Upper lobe of left lung (tissue), 6 donors: ENCODE results near the gene PRKD1. TPM values are rescaled to one million over a fixed set of nuclear protein-coding genes. Genes with fewer than 3 reads are reported as not detected.
"Not testable (repeated sequence)": the region's sequence is repeated elsewhere in the genome, so short reads cannot be mapped to it uniquely, and the experiment has no call there.

Experiments
- ATAC-seq, 2 donors: fragments of 200-7000 bp; cut with Tn5 transposase; one replicate each; pipeline ENCODE4 v1.9.1; 2022; ENCODE audit warnings: mild to moderate bottlenecking in 2 of 2, moderate library complexity in 2 of 2; ENCODE audit not compliant: low FRiP score in 2 of 2
- DNase-seq, 2 donors: peaks; one replicate each; pipeline ENCODE4 v3.0.0-alpha.2; 2019 to 2020
- H3K27ac ChIP-seq, 4 donors: fragments of 200-600 bp; sonication (generic); one replicate each; pipeline ENCODE4 v1.5.1; 2016 to 2019
- H3K27me3 ChIP-seq, 4 donors: fragments of 200-600 bp; sonication (generic); one replicate each; pipeline ENCODE4 v1.5.1; 2017 to 2019
- H3K36me3 ChIP-seq, 4 donors: fragments of 200-600 bp; sonication (generic); one replicate each; pipeline ENCODE4 v1.5.1; 2016 to 2019
- H3K4me1 ChIP-seq, 4 donors: fragments of 200-600 bp; sonication (generic); one replicate each; pipeline ENCODE4 v1.5.1; 2018 to 2019
- H3K4me3 ChIP-seq, 4 donors: fragments of 200-600 bp; sonication (generic); one replicate each; pipeline ENCODE4 v1.5.1; 2017 to 2019; ENCODE audit warnings: mild to moderate bottlenecking in 2 of 4, moderate library complexity in 1 of 4
- H3K9me3 ChIP-seq, 4 donors: fragments of 200-600 bp; sonication (generic); one replicate each; pipeline ENCODE4 v1.5.1; 2018 to 2019
- CTCF ChIP-seq, 6 experiments: fragments of 450-650 bp in 4 of 6; fragments of 200-600 bp in 2 of 6; sonication (generic) in 2 of 6; IDR thresholded peaks; one replicate each; pipeline ENCODE4 v1.5.1; 2016 to 2019; ENCODE audit warnings: antibody characterized with exemption in 6 of 6
- EP300 ChIP-seq, 4 donors: sonication (generic); formaldehyde crosslinking; IDR thresholded peaks; one replicate each; pipeline ENCODE4 v1.5.1; 2017; ENCODE audit warnings: antibody characterized with exemption in 4 of 4, control low read depth in 2 of 4
- POLR2A ChIP-seq, 4 donors: fragments of 450-650 bp; IDR thresholded peaks; one replicate each; pipeline ENCODE4 v1.5.1; 2016 to 2017; ENCODE audit warnings: antibody characterized with exemption in 4 of 4, mild to moderate bottlenecking in 2 of 4
- POLR2AphosphoS5 ChIP-seq, 2 donors: sonication (generic); formaldehyde crosslinking; IDR thresholded peaks; one replicate each; pipeline ENCODE4 v1.5.1; 2017; ENCODE audit warnings: antibody characterized with exemption in 2 of 2
- WGBS, 2 donors: methylation state at CpG; one replicate each; pipeline ENCODE4 v1.1.5; 2017 to 2018; 5-methylcytosine and 5-hydroxymethylcytosine counted together
- total RNA-seq, 6 donors: library from RNA; depleted of rRNA in 4 of 6; stranded (reverse); fragments of >200 nt in 4 of 6; gene quantifications; one replicate each; pipeline versions ENCODE4 v1.1.0 to v1.2.1, GENCODE V29; 2016 to 2021
- donor health status: DM: no; HTN: no; CAD: no; lungs with moderate emphysema.
- donor health status: DM: no; HTN: yes; CAD: no; lungs with severe emphysema.

The PRKD1 gene
- total RNA-seq, 6 donors from 2014 or later, result 12.2 to 32.5 (median 15.2) TPM

- Histone ChIP-seq H3K36me3 (no peaks in the 10 kb centered on the region), H3K4me1 (no peaks in the 10 kb centered on the region), H3K9me3 (no peaks in the 10 kb centered on the region), H3K4me3 (no peak overlapping the region), H3K27ac (no peak overlapping the region), H3K27me3 (no peaks in the 10 kb centered on the region)
- ATAC-seq (no peak), DNase-seq (no peak)
- TF ChIP-seq POLR2A (IDR thresholded peaks at IDR 0.05) (no peak), POLR2AphosphoS5 (IDR thresholded peaks at IDR 0.05) (no peak), CTCF (IDR thresholded peaks at IDR 0.05) (no peak), EP300 (IDR thresholded peaks at IDR 0.05) (no peak)
- WGBS, 2 donors, result 72 to 82% methylated on average over 1 of the region's 1 CpG
These were observed 192.9 kb downstream of the PRKD1 start for GRCh38 chr14:29734732-29735131.

- not testable (repeated sequence) for DNase-seq, H3K36me3 ChIP-seq, H3K9me3 ChIP-seq, H3K27me3 ChIP-seq, H3K4me3 ChIP-seq
- Histone ChIP-seq H3K4me1 (peaks cover 2 to 13% (median 6%) of the 10 kb centered on the region in 4 donors), H3K27ac (peak overlapping the region in 1 of 4 donors; percentile 8)
- 86 to 87% methylated on average over 4 of the region's 4 CpGs for WGBS, 2 donors
- ATAC-seq, result peak in 1 of 2 donors; percentile 60
These were observed 200.9 kb downstream of the PRKD1 start for GRCh38 chr14:29726560-29727331.

DNA sequence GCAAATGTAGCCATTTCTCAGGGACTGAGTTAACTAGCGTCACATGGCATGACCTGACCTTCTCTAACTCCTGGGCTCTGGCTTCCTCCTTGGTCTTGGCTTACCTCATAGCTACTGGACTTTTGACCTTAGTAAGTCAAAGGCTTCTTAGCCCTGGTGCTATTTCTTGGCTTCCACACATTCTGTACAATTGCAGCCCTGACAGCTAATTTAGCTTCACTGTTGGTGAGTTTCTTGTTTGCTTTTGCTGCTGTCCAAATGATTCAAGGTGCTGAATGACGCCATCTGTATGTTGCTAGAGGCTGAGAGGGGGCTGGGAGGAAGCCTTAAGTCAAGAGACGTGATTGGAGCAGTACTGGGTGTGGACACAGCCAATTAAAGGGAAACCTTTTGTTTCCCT is 202.7 kb downstream of the PRKD1 start:
- Histone ChIP-seq H3K4me3 (no peak overlapping the region), H3K27me3 (no peaks in the 10 kb centered on the region), H3K4me1 (peaks cover 2 to 13% (median 6%) of the 10 kb centered on the region in 4 donors), H3K9me3 (no peaks in the 10 kb centered on the region), H3K27ac (no peak overlapping the region), H3K36me3 (no peaks in the 10 kb centered on the region)
- WGBS, 2 donors, result 60 to 62% methylated on average over 3 of the region's 3 CpGs
- peak; percentile 20 to 49 for TF ChIP-seq POLR2AphosphoS5 (IDR thresholded peaks at IDR 0.05)
- no peak for TF ChIP-seq CTCF (IDR thresholded peaks at IDR 0.05)
- no peak for TF ChIP-seq EP300 (IDR thresholded peaks at IDR 0.05)
- DNase-seq (peak in 1 of 2 donors; percentile 24), ATAC-seq (peak; percentile 41 to 66)

DNA sequence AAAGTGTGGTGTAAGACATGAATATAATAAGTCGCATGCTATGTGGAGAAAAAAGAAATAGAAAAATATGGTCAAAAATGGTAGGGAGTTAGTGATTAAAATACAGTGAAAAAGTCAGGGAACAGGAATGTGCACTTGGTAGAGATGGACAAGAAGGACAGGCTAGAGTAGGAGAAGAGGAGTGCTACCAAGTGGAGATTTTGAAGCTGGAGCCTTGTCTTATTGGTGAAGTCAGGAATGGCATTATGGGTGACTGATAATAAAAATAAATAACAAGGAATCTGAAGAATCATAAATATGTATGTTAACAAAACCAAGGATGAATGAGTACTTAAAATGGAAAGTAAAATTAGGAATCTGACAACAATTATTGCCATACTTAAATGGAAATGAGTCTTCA is 204.8 kb downstream of the PRKD1 start:
- no peak overlapping the region for H3K4me3 ChIP-seq
- DNase-seq (no peak), ATAC-seq (no peak)
- 96 to 100% methylated on average over 1 of the region's 1 CpG for WGBS, 2 donors
- H3K27me3 ChIP-seq, result no peaks in the 10 kb centered on the region
- H3K9me3 ChIP-seq, result no peaks in the 10 kb centered on the region
- H3K4me1 ChIP-seq, result peaks cover 2 to 13% (median 6%) of the 10 kb centered on the region in 4 donors
- H3K36me3 ChIP-seq, result no peaks in the 10 kb centered on the region
- no peak overlapping the region for H3K27ac ChIP-seq
- TF ChIP-seq POLR2A (IDR thresholded peaks at IDR 0.05), result no peak
- no peak for TF ChIP-seq EP300 (IDR thresholded peaks at IDR 0.05)
- no peak for TF ChIP-seq POLR2AphosphoS5 (IDR thresholded peaks at IDR 0.05)
- TF ChIP-seq CTCF (IDR thresholded peaks at IDR 0.05), result no peak

GRCh38 chr14:29721586-29721985 is 206.1 kb downstream of the PRKD1 start:
- TF ChIP-seq CTCF (IDR thresholded peaks at IDR 0.05) (no peak), POLR2A (IDR thresholded peaks at IDR 0.05) (no peak), POLR2AphosphoS5 (IDR thresholded peaks at IDR 0.05) (no peak), EP300 (IDR thresholded peaks at IDR 0.05) (no peak)
- ATAC-seq (no peak), DNase-seq (no peak)
- Histone ChIP-seq H3K27ac (no peak overlapping the region), H3K36me3 (no peaks in the 10 kb centered on the region), H3K9me3 (no peaks in the 10 kb centered on the region), H3K4me1 (peaks cover 2 to 13% (median 6%) of the 10 kb centered on the region in 4 donors), H3K4me3 (no peak overlapping the region), H3K27me3 (no peaks in the 10 kb centered on the region)
- 73 to 78% methylated on average over 2 of the region's 2 CpGs for WGBS, 2 donors
